Subcutaneous adipose tissue (tissue), 4 donors: ENCODE results near the gene RSBN1L. TPM values are rescaled to one million over a fixed set of nuclear protein-coding genes. Genes with fewer than 3 reads are reported as not detected.

Source experiments
- CTCF ChIP-seq: fragments of 450-650 bp; IDR thresholded peaks from one replicate; pipeline ENCODE4 v1.5.1; 2016; ENCODE audit warnings: low read depth, mild to moderate bottlenecking, control low read depth, antibody characterized with exemption, moderate library complexity
- total RNA-seq, 4 donors: library from RNA; depleted of rRNA; stranded (reverse); fragments of >200 nt; gene quantifications; one replicate each; pipeline ENCODE4 v1.1.0, GENCODE V29; 2016

The RSBN1L gene
- total RNA-seq, 4 donors from 2014 or later: 16.0 to 20.6 (median 18.5) TPM

GRCh38 chr7:77738871-77739270 is 42.6 kb downstream of the RSBN1L start:
- TF ChIP-seq CTCF: no peak

- TF ChIP-seq CTCF: no peak
These were observed 44.0 kb downstream of the RSBN1L start for GRCh38 chr7:77740257-77740656.

- no peak for TF ChIP-seq CTCF
These were observed 47.3 kb downstream of the RSBN1L start for GRCh38 chr7:77743518-77743917.

GRCh38 chr7:77745746-77746145 is 49.5 kb downstream of the RSBN1L start:
- no peak for TF ChIP-seq CTCF

GRCh38 chr7:77746164-77746823 is 50.0 kb downstream of the RSBN1L start:
- no peak for TF ChIP-seq CTCF

GRCh38 chr7:77746824-77747165 is 50.5 kb downstream of the RSBN1L start:
- TF ChIP-seq CTCF: no peak

GRCh38 chr7:77747178-77747577 is 50.9 kb downstream of the RSBN1L start:
- no peak for TF ChIP-seq CTCF
